Endothelial cell (in vitro differentiated cells): ENCODE measurements around the gene SLC18A3. TPM values are rescaled to one million over a fixed set of nuclear protein-coding genes. Genes with fewer than 3 reads are reported as not detected.

ENCODE experiments used
- DNase-seq: peaks from one replicate; pipeline ENCODE4 v3.0.0; 2021; ENCODE audit warnings: low spot score
- H3K27ac Mint-ChIP-seq: one replicate; pipeline ENCODE4 v1.8.0; 2021; ENCODE audit warnings: mixed read lengths, inconsistent platforms; ENCODE audit not compliant: unreplicated experiment
- H3K27me3 Mint-ChIP-seq: one replicate; pipeline ENCODE4 v1.8.0; 2021; ENCODE audit warnings: mild to moderate bottlenecking, moderate library complexity, mixed read lengths, inconsistent platforms; ENCODE audit not compliant: unreplicated experiment
- H3K36me3 Mint-ChIP-seq: one replicate; pipeline ENCODE4 v1.8.0; 2021; ENCODE audit warnings: mild to moderate bottlenecking, low read depth, mixed read lengths, inconsistent platforms; ENCODE audit not compliant: unreplicated experiment
- H3K4me1 Mint-ChIP-seq: one replicate; pipeline ENCODE4 v1.8.0; 2021; ENCODE audit warnings: mild to moderate bottlenecking, mixed read lengths, inconsistent platforms; ENCODE audit not compliant: unreplicated experiment
- H3K4me3 Mint-ChIP-seq: one replicate; pipeline ENCODE4 v1.8.0; 2021; ENCODE audit warnings: mild to moderate bottlenecking, mixed read lengths, inconsistent platforms; ENCODE audit not compliant: unreplicated experiment
- H3K9me3 Mint-ChIP-seq: one replicate; pipeline ENCODE4 v1.8.0; 2021; ENCODE audit warnings: mixed read lengths, inconsistent platforms; ENCODE audit not compliant: unreplicated experiment
- CTCF ChIP-seq: fragments of 200-600 bp; sonication (generic); IDR thresholded peaks from one replicate; pipeline ENCODE4 v1.5.0; 2021; ENCODE audit warnings: antibody characterized with exemption; ENCODE audit not compliant: unreplicated experiment
- total RNA-seq: library from RNA; stranded (reverse); fragmentation: NEBNext Ultra II Directional; extraction: Animal tissue kit (Norgen Biotek cat#: 25700); gene quantifications from one replicate; pipeline ENCODE4 v1.2.1, GENCODE V29; 2021; ENCODE audit not compliant: unreplicated experiment

The SLC18A3 gene
- total RNA-seq, 1 donor from 2014 or later = 0.72 TPM

- Mint-ChIP-seq H3K4me1 (peaks cover 14% of the 10 kb centered on the region), H3K27me3 (peaks cover 10% of the 10 kb centered on the region), H3K4me3 (no peak overlapping the region), H3K27ac (no peak overlapping the region), H3K36me3 (no peaks in the 10 kb centered on the region), H3K9me3 (no peaks in the 10 kb centered on the region)
- no peak for DNase-seq
- no peak for TF ChIP-seq CTCF
Observed at GRCh38 chr10:49624629-49625028, 14.5 kb downstream of the SLC18A3 start.

- DNase-seq = no peak
- H3K27ac Mint-ChIP-seq = no peak overlapping the region
- H3K9me3 Mint-ChIP-seq = no peaks in the 10 kb centered on the region
- H3K4me3 Mint-ChIP-seq = no peak overlapping the region
- TF ChIP-seq CTCF = no peak
- no peaks in the 10 kb centered on the region for H3K36me3 Mint-ChIP-seq
- peaks cover 9% of the 10 kb centered on the region for H3K27me3 Mint-ChIP-seq
- peaks cover 14% of the 10 kb centered on the region for H3K4me1 Mint-ChIP-seq
Observed at GRCh38 chr10:49625411-49625810, 15.3 kb downstream of the SLC18A3 start.

- no peaks in the 10 kb centered on the region for H3K36me3 Mint-ChIP-seq
- H3K27ac Mint-ChIP-seq = no peak overlapping the region
- no peaks in the 10 kb centered on the region for H3K9me3 Mint-ChIP-seq
- DNase-seq = no peak
- peaks cover 9% of the 10 kb centered on the region for H3K27me3 Mint-ChIP-seq
- no peak overlapping the region for H3K4me3 Mint-ChIP-seq
- peaks cover 14% of the 10 kb centered on the region for H3K4me1 Mint-ChIP-seq
- TF ChIP-seq CTCF = no peak
Observed at GRCh38 chr10:49627038-49627437, 16.9 kb downstream of the SLC18A3 start.

- Mint-ChIP-seq H3K9me3 (no peaks in the 10 kb centered on the region), H3K4me3 (no peak overlapping the region), H3K27me3 (peaks cover 6% of the 10 kb centered on the region), H3K27ac (no peak overlapping the region), H3K36me3 (no peaks in the 10 kb centered on the region), H3K4me1 (peaks cover 9% of the 10 kb centered on the region)
- DNase-seq = no peak
- no peak for TF ChIP-seq CTCF
Observed at GRCh38 chr10:49627644-49628247, 17.6 kb downstream of the SLC18A3 start.

- Mint-ChIP-seq H3K4me1 (peaks cover 4% of the 10 kb centered on the region), H3K27me3 (peaks cover 2% of the 10 kb centered on the region), H3K36me3 (no peaks in the 10 kb centered on the region), H3K9me3 (no peaks in the 10 kb centered on the region), H3K4me3 (no peak overlapping the region), H3K27ac (no peak overlapping the region)
- TF ChIP-seq CTCF = no peak
- DNase-seq = no peak
Observed at GRCh38 chr10:49628599-49628998, 18.5 kb downstream of the SLC18A3 start.
